Measurements from ENCODE around the gene POLR3C.

POLR3C gene

GRCh38 chr1:145847827-145848226 is 23.8 kb downstream of the POLR3C start:
- Histone ChIP-seq H3K4me1 (ENCODE audit: low read depth, poor library complexity, severe bottlenecking) (peaks cover 35% of the 10 kb centered on the region), H3K9ac (no peak overlapping the region), H3K4me2 (no peak overlapping the region), H3K4me3 (IDR thresholded peaks at IDR 0.05; ENCODE audit: insufficient read depth, low read depth, low read length) (no peak overlapping the region), H4K20me1 (ENCODE audit: insufficient read depth) (no peaks in the 10 kb centered on the region), H3K36me3 (ENCODE audit: insufficient read depth) (peaks cover 3% of the 10 kb centered on the region; the same call in 1 of the 2 replicates), H3K27me3 (ENCODE audit: insufficient read depth, low read depth) (no peaks in the 10 kb centered on the region), H3K79me2 (ENCODE audit: insufficient read depth, low read depth) (no peaks in the 10 kb centered on the region), H2AFZ (ENCODE audit: low read depth) (no peak overlapping the region), H3K27ac (no peak overlapping the region)
- TF ChIP-seq, protein P1, sequence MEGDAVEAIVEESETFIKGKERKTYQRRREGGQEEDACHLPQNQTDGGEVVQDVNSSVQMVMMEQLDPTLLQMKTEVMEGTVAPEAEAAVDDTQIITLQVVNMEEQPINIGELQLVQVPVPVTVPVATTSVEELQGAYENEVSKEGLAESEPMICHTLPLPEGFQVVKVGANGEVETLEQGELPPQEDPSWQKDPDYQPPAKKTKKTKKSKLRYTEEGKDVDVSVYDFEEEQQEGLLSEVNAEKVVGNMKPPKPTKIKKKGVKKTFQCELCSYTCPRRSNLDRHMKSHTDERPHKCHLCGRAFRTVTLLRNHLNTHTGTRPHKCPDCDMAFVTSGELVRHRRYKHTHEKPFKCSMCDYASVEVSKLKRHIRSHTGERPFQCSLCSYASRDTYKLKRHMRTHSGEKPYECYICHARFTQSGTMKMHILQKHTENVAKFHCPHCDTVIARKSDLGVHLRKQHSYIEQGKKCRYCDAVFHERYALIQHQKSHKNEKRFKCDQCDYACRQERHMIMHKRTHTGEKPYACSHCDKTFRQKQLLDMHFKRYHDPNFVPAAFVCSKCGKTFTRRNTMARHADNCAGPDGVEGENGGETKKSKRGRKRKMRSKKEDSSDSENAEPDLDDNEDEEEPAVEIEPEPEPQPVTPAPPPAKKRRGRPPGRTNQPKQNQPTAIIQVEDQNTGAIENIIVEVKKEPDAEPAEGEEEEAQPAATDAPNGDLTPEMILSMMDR (conservative IDR thresholded peaks at IDR 0.05; ENCODE audit: low read depth, low read length): no peak

GRCh38 chr1:145849356-145850160 is 25.6 kb downstream of the POLR3C start:
- H3K4me2 ChIP-seq: no peak overlapping the region
- TF ChIP-seq, protein P1 (conservative IDR thresholded peaks at IDR 0.05; ENCODE audit: low read depth, low read length): peak; percentile 85
- no peak overlapping the region for H3K27ac ChIP-seq
- H3K79me2 ChIP-seq (ENCODE audit: insufficient read depth, low read depth): no peaks in the 10 kb centered on the region
- H3K9ac ChIP-seq: no peak overlapping the region
- peaks cover 3% of the 10 kb centered on the region; the same call in 1 of the 2 replicates for H3K36me3 ChIP-seq (ENCODE audit: insufficient read depth)
- H3K27me3 ChIP-seq (ENCODE audit: insufficient read depth, low read depth): no peaks in the 10 kb centered on the region
- no peaks in the 10 kb centered on the region for H4K20me1 ChIP-seq (ENCODE audit: insufficient read depth)
- H2AFZ ChIP-seq (ENCODE audit: low read depth): no peak overlapping the region
- H3K4me3 ChIP-seq (IDR thresholded peaks at IDR 0.05; ENCODE audit: insufficient read depth, low read depth, low read length): no peak overlapping the region
- H3K4me1 ChIP-seq (ENCODE audit: low read depth, poor library complexity, severe bottlenecking): peaks cover 17% of the 10 kb centered on the region

GRCh38 chr1:145855426-145855948 is 31.5 kb downstream of the POLR3C start:
- Histone ChIP-seq H3K27me3 (ENCODE audit: insufficient read depth, low read depth) (no peaks in the 10 kb centered on the region), H3K4me1 (ENCODE audit: low read depth, poor library complexity, severe bottlenecking) (peaks cover 15% of the 10 kb centered on the region), H3K27ac (no peak overlapping the region), H4K20me1 (ENCODE audit: insufficient read depth) (no peaks in the 10 kb centered on the region), H3K4me3 (IDR thresholded peaks at IDR 0.05; ENCODE audit: insufficient read depth, low read depth, low read length) (no peak overlapping the region), H2AFZ (ENCODE audit: low read depth) (no peak overlapping the region), H3K9ac (no peak overlapping the region), H3K4me2 (no peak overlapping the region), H3K36me3 (ENCODE audit: insufficient read depth) (peaks cover 7% of the 10 kb centered on the region; the same call in 1 of the 2 replicates), H3K79me2 (ENCODE audit: insufficient read depth, low read depth) (no peaks in the 10 kb centered on the region)
- TF ChIP-seq, protein P1 (conservative IDR thresholded peaks at IDR 0.05; ENCODE audit: low read depth, low read length): peak; percentile 52

DNA sequence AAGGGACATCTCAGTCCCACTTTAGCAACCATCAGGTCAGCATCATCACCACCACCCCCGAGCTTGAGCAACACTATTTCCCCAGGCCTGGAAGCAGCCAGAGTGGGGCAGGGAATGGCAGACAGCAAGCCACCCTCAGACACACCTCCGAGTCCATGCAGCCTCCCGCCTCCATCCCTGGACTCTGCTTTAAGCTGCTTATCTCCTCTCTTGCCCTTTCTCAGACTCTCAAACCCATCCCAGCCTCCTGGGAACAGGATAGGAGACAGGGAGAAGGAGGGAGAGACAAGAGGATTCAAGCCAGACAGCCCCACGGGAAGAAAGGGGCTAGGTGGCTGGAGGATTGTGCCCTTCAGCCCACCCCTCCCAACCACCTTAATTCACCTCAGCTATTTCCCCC is 33.2 kb downstream of the POLR3C start:
- TF ChIP-seq, protein P1 (conservative IDR thresholded peaks at IDR 0.05; ENCODE audit: low read depth, low read length): no peak
- no peak overlapping the region for H3K4me2 ChIP-seq
- peaks cover 17% of the 10 kb centered on the region for H3K4me1 ChIP-seq (ENCODE audit: low read depth, poor library complexity, severe bottlenecking)
- no peaks in the 10 kb centered on the region for H4K20me1 ChIP-seq (ENCODE audit: insufficient read depth)
- H3K4me3 ChIP-seq (IDR thresholded peaks at IDR 0.05; ENCODE audit: insufficient read depth, low read depth, low read length): no peak overlapping the region
- H3K79me2 ChIP-seq (ENCODE audit: insufficient read depth, low read depth): no peaks in the 10 kb centered on the region
- no peak overlapping the region for H2AFZ ChIP-seq (ENCODE audit: low read depth)
- H3K9ac ChIP-seq: no peak overlapping the region
- H3K36me3 ChIP-seq (ENCODE audit: insufficient read depth): peaks cover 4% of the 10 kb centered on the region; the same call in 1 of the 2 replicates
- no peaks in the 10 kb centered on the region for H3K27me3 ChIP-seq (ENCODE audit: insufficient read depth, low read depth)
- no peak overlapping the region for H3K27ac ChIP-seq

Data from KMS-11 (cell line).